ENCODE data around the gene PRR30. TPM values are rescaled to one million over a fixed set of nuclear protein-coding genes. Genes with fewer than 3 reads are reported as not detected.

PRR30 gene
- total RNA-seq, 4 donors from 2014 or later = not detected

DNA sequence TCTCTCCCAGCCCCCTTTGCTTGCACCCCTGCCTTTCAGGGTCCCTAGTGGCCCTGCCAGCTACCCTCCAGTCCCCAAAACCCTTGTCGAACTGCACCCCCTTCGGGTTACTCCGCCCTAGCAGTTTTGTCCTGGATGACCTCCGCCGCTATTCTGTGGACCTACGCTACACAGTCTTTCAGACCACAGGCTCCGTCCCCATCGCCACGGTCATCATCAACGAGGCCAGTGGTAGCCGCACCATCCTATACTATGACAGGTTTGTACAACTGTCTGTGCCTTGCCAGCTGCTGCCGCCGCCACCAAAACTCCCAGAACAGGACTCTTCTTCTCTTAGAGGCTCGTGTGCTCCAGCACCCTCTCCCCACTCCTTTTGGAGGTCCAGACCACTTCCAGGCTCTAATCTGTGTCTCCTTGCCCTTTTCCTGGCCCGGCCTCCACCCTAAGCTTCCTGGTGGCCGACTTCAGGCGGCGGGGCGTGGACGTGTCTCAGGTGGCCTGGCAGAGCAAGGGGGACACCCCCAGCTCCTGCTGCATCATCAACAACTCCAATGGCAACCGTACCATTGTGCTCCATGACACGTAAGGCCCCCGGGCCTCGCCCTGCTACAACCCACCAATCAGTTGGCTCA is 44.7 kb downstream of the PRR30 start:
- Histone ChIP-seq H3K27me3 (no peaks in the 10 kb centered on the region), H3K27ac (no peak overlapping the region), H3K4me1 (peaks cover 10% of the 10 kb centered on the region), H3K4me3 (no peak overlapping the region), H3K36me3 (no peaks in the 10 kb centered on the region), H3K9me3 (no peaks in the 10 kb centered on the region)
- 93% methylated on average over 24 of the region's 24 CpGs for WGBS
- no peak for TF ChIP-seq POLR2AphosphoS5 (IDR thresholded peaks at IDR 0.05)
- TF ChIP-seq, protein P1, sequence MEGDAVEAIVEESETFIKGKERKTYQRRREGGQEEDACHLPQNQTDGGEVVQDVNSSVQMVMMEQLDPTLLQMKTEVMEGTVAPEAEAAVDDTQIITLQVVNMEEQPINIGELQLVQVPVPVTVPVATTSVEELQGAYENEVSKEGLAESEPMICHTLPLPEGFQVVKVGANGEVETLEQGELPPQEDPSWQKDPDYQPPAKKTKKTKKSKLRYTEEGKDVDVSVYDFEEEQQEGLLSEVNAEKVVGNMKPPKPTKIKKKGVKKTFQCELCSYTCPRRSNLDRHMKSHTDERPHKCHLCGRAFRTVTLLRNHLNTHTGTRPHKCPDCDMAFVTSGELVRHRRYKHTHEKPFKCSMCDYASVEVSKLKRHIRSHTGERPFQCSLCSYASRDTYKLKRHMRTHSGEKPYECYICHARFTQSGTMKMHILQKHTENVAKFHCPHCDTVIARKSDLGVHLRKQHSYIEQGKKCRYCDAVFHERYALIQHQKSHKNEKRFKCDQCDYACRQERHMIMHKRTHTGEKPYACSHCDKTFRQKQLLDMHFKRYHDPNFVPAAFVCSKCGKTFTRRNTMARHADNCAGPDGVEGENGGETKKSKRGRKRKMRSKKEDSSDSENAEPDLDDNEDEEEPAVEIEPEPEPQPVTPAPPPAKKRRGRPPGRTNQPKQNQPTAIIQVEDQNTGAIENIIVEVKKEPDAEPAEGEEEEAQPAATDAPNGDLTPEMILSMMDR (IDR thresholded peaks at IDR 0.05) = no peak
- no peak for TF ChIP-seq POLR2A (IDR thresholded peaks at IDR 0.05)
- TF ChIP-seq EP300 (IDR thresholded peaks at IDR 0.05) = no peak
- DNase-seq (ENCODE audit: low spot score in 2 of 2) = no peak

DNA sequence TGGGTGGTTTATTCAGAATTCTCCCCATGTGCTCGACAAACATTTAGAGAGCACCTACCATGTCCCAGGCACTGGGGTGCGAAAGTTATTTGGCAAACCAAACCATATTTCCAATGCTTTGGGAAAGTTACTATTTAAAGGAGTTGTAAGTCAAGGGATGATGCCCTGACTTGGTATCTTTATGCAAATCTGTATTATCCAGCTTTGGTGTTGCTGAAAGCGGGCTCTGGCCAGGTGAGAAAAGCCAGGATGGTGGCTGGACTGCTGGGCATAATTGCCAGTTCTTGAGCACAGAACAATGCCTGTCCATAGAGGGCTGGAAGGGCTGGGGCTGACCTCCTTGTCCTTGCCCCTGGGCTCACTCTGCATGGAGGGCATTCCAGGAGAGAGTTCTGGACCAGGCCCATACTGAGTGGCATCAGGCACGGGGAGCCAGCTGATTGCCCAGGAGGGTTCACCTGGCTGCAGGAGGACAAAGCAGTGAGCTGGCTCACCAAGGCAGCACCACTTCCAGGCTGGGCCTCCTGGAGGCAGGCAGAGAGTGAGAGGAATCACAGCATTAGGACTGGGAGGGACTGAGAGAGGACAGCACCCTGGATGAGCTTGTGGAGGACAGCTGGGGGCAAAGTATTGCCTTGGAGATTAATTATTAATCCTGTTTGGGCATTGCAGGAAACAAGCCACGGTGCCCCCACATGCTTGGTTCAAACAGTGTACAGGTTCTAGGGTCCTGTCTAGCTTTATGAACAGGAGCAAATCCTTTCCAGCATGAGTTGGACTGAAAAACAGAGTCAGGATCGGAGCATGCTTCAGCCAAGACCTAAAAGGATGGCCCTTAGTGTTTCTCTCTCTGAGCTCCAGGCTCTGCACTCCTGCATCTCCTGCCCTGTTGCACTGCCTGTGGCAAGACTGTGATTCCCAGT is 45.5 kb downstream of the PRR30 start:
- H3K9me3 ChIP-seq = no peaks in the 10 kb centered on the region
- H3K27ac ChIP-seq = no peak overlapping the region
- DNase-seq (ENCODE audit: low spot score in 2 of 2) = no peak
- WGBS = 85% methylated on average over 5 of the region's 6 CpGs
- TF ChIP-seq POLR2AphosphoS5 (IDR thresholded peaks at IDR 0.05) (no peak), EP300 (IDR thresholded peaks at IDR 0.05) (no peak), POLR2A (IDR thresholded peaks at IDR 0.05) (no peak)
- TF ChIP-seq, protein P1 (IDR thresholded peaks at IDR 0.05) = no peak
- H3K27me3 ChIP-seq = no peaks in the 10 kb centered on the region
- peaks cover 10% of the 10 kb centered on the region for H3K4me1 ChIP-seq
- no peak overlapping the region for H3K4me3 ChIP-seq
- no peaks in the 10 kb centered on the region for H3K36me3 ChIP-seq

DNA sequence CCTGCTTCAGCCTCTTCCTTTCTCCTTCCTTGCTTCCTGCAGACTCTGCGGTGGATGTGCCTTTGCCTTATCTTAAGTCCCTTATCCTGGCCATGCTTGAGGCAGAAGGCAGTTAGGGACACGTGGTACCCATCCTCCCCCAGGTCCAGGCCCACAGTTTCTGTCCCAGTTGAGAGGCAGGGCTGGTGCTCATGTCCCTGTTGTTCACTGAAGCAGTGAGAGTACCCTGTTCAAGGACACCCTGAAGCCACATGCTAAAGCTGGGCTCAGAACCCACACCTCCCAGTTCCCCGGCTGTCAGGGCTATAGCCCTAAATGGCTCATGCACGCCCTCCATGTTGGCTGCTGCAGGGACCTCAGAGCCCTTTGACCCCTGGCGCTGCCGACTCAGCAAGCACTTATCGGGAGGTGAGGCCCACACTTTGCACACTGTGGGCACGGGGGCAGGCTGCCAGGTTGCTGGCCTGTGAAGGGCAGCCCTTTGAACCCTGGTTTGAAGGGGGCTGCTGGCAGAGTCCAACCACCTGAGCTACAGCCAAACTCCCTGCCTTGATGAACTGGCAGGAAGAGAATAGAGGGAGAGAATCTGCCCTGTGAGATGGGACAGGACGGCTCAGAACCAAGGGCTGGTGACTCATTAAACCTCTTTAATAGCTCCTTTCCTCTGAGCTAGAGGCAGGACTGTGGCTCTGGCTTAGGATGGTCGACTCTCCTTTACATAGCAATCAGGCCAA is 46.3 kb downstream of the PRR30 start:
- Histone ChIP-seq H3K9me3 (no peaks in the 10 kb centered on the region), H3K36me3 (no peaks in the 10 kb centered on the region), H3K4me1 (peaks cover 10% of the 10 kb centered on the region), H3K4me3 (no peak overlapping the region), H3K27me3 (no peaks in the 10 kb centered on the region), H3K27ac (no peak overlapping the region)
- TF ChIP-seq, protein P1 (IDR thresholded peaks at IDR 0.05) = no peak
- TF ChIP-seq POLR2AphosphoS5 (IDR thresholded peaks at IDR 0.05) (no peak), POLR2A (IDR thresholded peaks at IDR 0.05) (no peak), EP300 (IDR thresholded peaks at IDR 0.05) (no peak)
- 77% methylated on average over 9 of the region's 10 CpGs for WGBS
- DNase-seq (ENCODE audit: low spot score in 2 of 2) = no peak

DNA sequence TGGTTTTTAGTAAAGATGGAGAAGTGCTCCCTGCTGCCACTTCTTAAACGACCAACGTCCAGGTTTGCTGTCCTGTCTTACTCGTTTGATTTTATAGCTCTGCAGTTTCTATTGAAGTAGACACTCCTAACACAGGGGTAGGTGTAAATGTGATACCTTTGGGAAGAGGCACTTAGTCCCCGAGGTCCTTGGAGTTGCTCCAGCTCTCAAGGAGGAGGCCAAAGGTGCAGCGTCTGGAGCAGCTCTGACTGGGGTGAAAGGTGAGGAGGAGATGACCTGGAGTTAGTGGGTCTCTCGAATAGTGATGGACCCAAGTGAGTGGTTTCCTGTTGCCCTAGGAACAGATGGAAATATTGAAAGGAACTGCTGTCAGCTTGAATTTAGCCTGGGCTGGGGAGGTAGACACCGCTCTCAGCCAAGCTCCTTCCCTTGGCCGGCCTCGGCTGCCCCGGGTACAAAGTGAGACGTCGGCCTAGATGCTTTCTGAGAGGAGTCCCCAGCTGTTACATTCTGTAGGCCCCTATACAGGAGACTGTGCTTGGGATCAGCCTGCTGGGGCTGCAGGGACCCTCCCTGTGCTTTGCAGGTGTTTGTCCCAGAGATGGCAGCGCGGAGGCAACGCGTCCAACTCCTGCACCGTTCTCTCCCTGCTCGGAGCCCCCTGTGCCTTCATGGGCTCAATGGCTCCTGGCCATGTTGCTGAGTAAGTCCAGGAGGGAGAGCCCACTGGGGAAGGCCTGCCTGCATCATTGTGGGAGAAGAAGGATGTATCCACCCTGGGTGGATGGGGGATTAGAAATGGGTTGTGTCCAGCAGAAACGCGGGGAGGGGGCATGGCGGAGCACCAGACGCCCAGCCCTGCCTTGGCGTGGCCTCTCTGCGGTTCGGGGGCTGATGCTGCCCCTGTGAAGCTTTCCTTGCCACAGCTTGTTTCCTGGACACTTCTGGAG is 47.2 kb downstream of the PRR30 start:
- H3K4me1 ChIP-seq = peaks cover 15% of the 10 kb centered on the region
- no peak overlapping the region for H3K4me3 ChIP-seq
- no peaks in the 10 kb centered on the region for H3K27me3 ChIP-seq
- no peaks in the 10 kb centered on the region for H3K9me3 ChIP-seq
- H3K27ac ChIP-seq = no peak overlapping the region
- 83% methylated on average over 18 of the region's 25 CpGs for WGBS
- no peaks in the 10 kb centered on the region for H3K36me3 ChIP-seq
- no peak for DNase-seq (ENCODE audit: low spot score in 2 of 2)
- TF ChIP-seq, protein P1 (IDR thresholded peaks at IDR 0.05) = no peak
- TF ChIP-seq POLR2A (IDR thresholded peaks at IDR 0.05) (no peak), EP300 (IDR thresholded peaks at IDR 0.05) (no peak), POLR2AphosphoS5 (IDR thresholded peaks at IDR 0.05) (no peak)
